SJCRH30 (cell line): ENCODE results near the gene KDM7A. TPM values are rescaled to one million over a fixed set of nuclear protein-coding genes. Genes with fewer than 3 reads are reported as not detected.

ENCODE experiments used
- DNase-seq, 2 experiments: peaks; one replicate each; pipeline ENCODE4 v3.0.0-alpha.2; 2015 to 2020
- H3K27ac ChIP-seq: fragments of 250-450 bp; sonication (Bioruptor Pico); 2 replicates; pipeline ENCODE4 v1.5.1; 2020; ENCODE audit warnings: mild to moderate bottlenecking, moderate library complexity
- H3K27me3 ChIP-seq: fragments of 250-450 bp; sonication (Bioruptor Pico); 2 replicates; pipeline ENCODE4 v1.5.1; 2020; ENCODE audit warnings: mild to moderate bottlenecking, moderate library complexity
- H3K36me3 ChIP-seq: fragments of 250-450 bp; sonication (Bioruptor Pico); 2 replicates; pipeline ENCODE4 v1.5.1; 2020; ENCODE audit warnings: mild to moderate bottlenecking, moderate library complexity
- H3K4me1 ChIP-seq: fragments of 250-450 bp; sonication (Bioruptor Pico); 2 replicates; pipeline ENCODE4 v1.5.1; 2020; ENCODE audit warnings: mild to moderate bottlenecking, moderate library complexity
- H3K4me3 ChIP-seq: fragments of 250-450 bp; sonication (Bioruptor Pico); 2 replicates; pipeline ENCODE4 v1.5.1; 2020; ENCODE audit warnings: mild to moderate bottlenecking, moderate library complexity
- H3K9me3 ChIP-seq: fragments of 250-450 bp; sonication (Bioruptor Pico); replicated peaks from 2 replicates; pipeline ENCODE4 v1.5.1; 2020; ENCODE audit warnings: mild to moderate bottlenecking, moderate library complexity
- total RNA-seq: library from RNA; depleted of rRNA; stranded (reverse); fragments of >200 nt; shearing (Covaris generic); gene quantifications from 2 replicates; pipeline ENCODE4 v1.2.3, GENCODE V29; 2014

Gene KDM7A
- total RNA-seq, 1 experiment from 2014 or later: 1.8 TPM

GRCh38 chr7:140050100-140050499, 126.7 kb downstream of the KDM7A start:
- H3K4me1 ChIP-seq: no peaks in the 10 kb centered on the region
- no peak overlapping the region for H3K4me3 ChIP-seq
- peaks cover 4% of the 10 kb centered on the region; the same call in 1 of the 2 replicates for H3K27me3 ChIP-seq
- no peak overlapping the region for H3K27ac ChIP-seq
- DNase-seq: no peak
- H3K9me3 ChIP-seq: no peaks in the 10 kb centered on the region
- no peaks in the 10 kb centered on the region for H3K36me3 ChIP-seq

GRCh38 chr7:140049339-140050024, 127.3 kb downstream of the KDM7A start:
- Histone ChIP-seq H3K4me1 (no peaks in the 10 kb centered on the region), H3K36me3 (no peaks in the 10 kb centered on the region), H3K4me3 (no peak overlapping the region), H3K27ac (no peak overlapping the region), H3K9me3 (no peaks in the 10 kb centered on the region), H3K27me3 (peaks cover 4% of the 10 kb centered on the region; the same call in 1 of the 2 replicates)
- no peak for DNase-seq

- no peak overlapping the region for H3K4me3 ChIP-seq
- H3K36me3 ChIP-seq: no peaks in the 10 kb centered on the region
- no peaks in the 10 kb centered on the region for H3K9me3 ChIP-seq
- DNase-seq: no peak
- H3K27me3 ChIP-seq: peaks cover 4% of the 10 kb centered on the region; the same call in 1 of the 2 replicates
- H3K4me1 ChIP-seq: no peaks in the 10 kb centered on the region
- H3K27ac ChIP-seq: no peak overlapping the region
Measured at GRCh38 chr7:140048989-140049338, 127.8 kb downstream of the KDM7A start.

- Histone ChIP-seq H3K27ac (no peak overlapping the region), H3K9me3 (no peaks in the 10 kb centered on the region), H3K4me1 (no peaks in the 10 kb centered on the region), H3K27me3 (peaks cover 4% of the 10 kb centered on the region; the same call in 1 of the 2 replicates), H3K4me3 (no peak overlapping the region), H3K36me3 (no peaks in the 10 kb centered on the region)
- DNase-seq: no peak
Measured at GRCh38 chr7:140048138-140048537, 128.6 kb downstream of the KDM7A start.

- Histone ChIP-seq H3K9me3 (no peaks in the 10 kb centered on the region), H3K4me3 (no peak overlapping the region), H3K4me1 (no peaks in the 10 kb centered on the region), H3K27ac (no peak overlapping the region), H3K36me3 (no peaks in the 10 kb centered on the region), H3K27me3 (peaks cover 4% of the 10 kb centered on the region; the same call in 1 of the 2 replicates)
- no peak for DNase-seq
Measured at GRCh38 chr7:140047197-140047596, 129.6 kb downstream of the KDM7A start.

GRCh38 chr7:140045697-140046096, 131.1 kb downstream of the KDM7A start:
- Histone ChIP-seq H3K4me1 (no peaks in the 10 kb centered on the region), H3K9me3 (no peaks in the 10 kb centered on the region), H3K27me3 (peaks cover 4% of the 10 kb centered on the region; the same call in 1 of the 2 replicates), H3K36me3 (no peaks in the 10 kb centered on the region), H3K27ac (no peak overlapping the region), H3K4me3 (no peak overlapping the region)
- DNase-seq: no peak

GRCh38 chr7:140044251-140044650, 132.5 kb downstream of the KDM7A start:
- no peak overlapping the region for H3K27ac ChIP-seq
- no peaks in the 10 kb centered on the region; the same call in 1 of the 2 replicates for H3K27me3 ChIP-seq
- no peaks in the 10 kb centered on the region for H3K36me3 ChIP-seq
- no peak overlapping the region for H3K4me3 ChIP-seq
- no peak for DNase-seq
- H3K4me1 ChIP-seq: no peaks in the 10 kb centered on the region
- no peaks in the 10 kb centered on the region for H3K9me3 ChIP-seq

- Histone ChIP-seq H3K27ac (no peak overlapping the region), H3K36me3 (no peaks in the 10 kb centered on the region), H3K9me3 (no peaks in the 10 kb centered on the region), H3K27me3 (no peaks in the 10 kb centered on the region; the same call in 1 of the 2 replicates), H3K4me1 (no peaks in the 10 kb centered on the region), H3K4me3 (no peak overlapping the region)
- DNase-seq: no peak
Measured at GRCh38 chr7:140042386-140042670, 134.5 kb downstream of the KDM7A start.

GRCh38 chr7:140041659-140042385, 135.0 kb downstream of the KDM7A start:
- DNase-seq: no peak
- H3K27ac ChIP-seq: no peak overlapping the region
- H3K4me3 ChIP-seq: no peak overlapping the region
- no peaks in the 10 kb centered on the region; the same call in 1 of the 2 replicates for H3K27me3 ChIP-seq
- H3K36me3 ChIP-seq: no peaks in the 10 kb centered on the region
- no peaks in the 10 kb centered on the region for H3K4me1 ChIP-seq
- no peaks in the 10 kb centered on the region for H3K9me3 ChIP-seq

- no peaks in the 10 kb centered on the region for H3K9me3 ChIP-seq
- H3K27me3 ChIP-seq: no peaks in the 10 kb centered on the region; the same call in 1 of the 2 replicates
- H3K4me3 ChIP-seq: no peak overlapping the region
- no peaks in the 10 kb centered on the region for H3K4me1 ChIP-seq
- no peak overlapping the region for H3K27ac ChIP-seq
- no peaks in the 10 kb centered on the region for H3K36me3 ChIP-seq
- DNase-seq: no peak
Measured at GRCh38 chr7:140039896-140040295, 136.9 kb downstream of the KDM7A start.

GRCh38 chr7:140039066-140039465, 137.7 kb downstream of the KDM7A start:
- Histone ChIP-seq H3K27me3 (no peaks in the 10 kb centered on the region; the same call in 1 of the 2 replicates), H3K9me3 (no peaks in the 10 kb centered on the region), H3K4me3 (no peak overlapping the region), H3K27ac (no peak overlapping the region), H3K36me3 (no peaks in the 10 kb centered on the region), H3K4me1 (no peaks in the 10 kb centered on the region)
- no peak for DNase-seq

GRCh38 chr7:140036224-140036962, 140.4 kb downstream of the KDM7A start:
- Histone ChIP-seq H3K4me1 (no peaks in the 10 kb centered on the region), H3K27ac (no peak overlapping the region), H3K9me3 (no peaks in the 10 kb centered on the region), H3K4me3 (no peak overlapping the region), H3K27me3 (no peaks in the 10 kb centered on the region; the same call in 1 of the 2 replicates), H3K36me3 (no peaks in the 10 kb centered on the region)
- no peak for DNase-seq

- H3K27me3 ChIP-seq: no peaks in the 10 kb centered on the region; the same call in 1 of the 2 replicates
- no peak for DNase-seq
- no peaks in the 10 kb centered on the region for H3K9me3 ChIP-seq
- H3K27ac ChIP-seq: no peak overlapping the region
- no peaks in the 10 kb centered on the region for H3K36me3 ChIP-seq
- H3K4me1 ChIP-seq: no peaks in the 10 kb centered on the region
- no peak overlapping the region for H3K4me3 ChIP-seq
Measured at GRCh38 chr7:140035400-140036223, 141.2 kb downstream of the KDM7A start.
